ENCODE measurements around the gene TBXA2R.

TBXA2R gene

GRCh38 chr19:3551792-3552095, 54.9 kb downstream of the TBXA2R start:
- no peak for DNase-seq (ENCODE audit: low read depth)

- DNase-seq (ENCODE audit: low read depth) = no peak
Observed at GRCh38 chr19:3550947-3551791, 55.5 kb downstream of the TBXA2R start.

GRCh38 chr19:3549816-3550215, 56.9 kb downstream of the TBXA2R start:
- no peak for DNase-seq (ENCODE audit: low read depth)

- DNase-seq (ENCODE audit: low read depth) = no peak
Observed at GRCh38 chr19:3548606-3549005, 58.1 kb downstream of the TBXA2R start.

GRCh38 chr19:3547767-3548282, 58.9 kb downstream of the TBXA2R start:
- no peak for DNase-seq (ENCODE audit: low read depth)

DNA sequence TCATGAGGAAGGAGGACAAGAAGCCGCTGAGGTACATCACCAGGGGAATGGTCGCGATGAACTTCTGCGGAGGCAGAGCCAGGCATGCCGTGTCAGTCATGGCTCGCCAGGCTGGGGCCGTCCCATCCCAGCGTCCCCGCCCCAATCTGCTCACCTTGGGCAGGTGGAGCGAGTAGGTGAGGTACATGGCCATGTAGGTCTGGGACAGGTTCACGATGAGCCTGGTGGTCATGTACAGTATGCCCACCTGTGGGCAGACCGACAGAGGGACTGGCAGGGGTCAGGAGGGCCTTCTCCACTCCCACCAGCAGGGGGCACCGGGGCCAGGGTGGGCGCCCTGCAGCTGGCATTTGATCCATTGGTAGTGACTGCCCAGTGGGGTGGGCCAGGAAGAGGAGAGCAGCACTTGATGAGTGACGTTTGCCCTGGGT, 59.4 kb downstream of the TBXA2R start:
- peak; percentile 22 for DNase-seq (ENCODE audit: low read depth)

DNA sequence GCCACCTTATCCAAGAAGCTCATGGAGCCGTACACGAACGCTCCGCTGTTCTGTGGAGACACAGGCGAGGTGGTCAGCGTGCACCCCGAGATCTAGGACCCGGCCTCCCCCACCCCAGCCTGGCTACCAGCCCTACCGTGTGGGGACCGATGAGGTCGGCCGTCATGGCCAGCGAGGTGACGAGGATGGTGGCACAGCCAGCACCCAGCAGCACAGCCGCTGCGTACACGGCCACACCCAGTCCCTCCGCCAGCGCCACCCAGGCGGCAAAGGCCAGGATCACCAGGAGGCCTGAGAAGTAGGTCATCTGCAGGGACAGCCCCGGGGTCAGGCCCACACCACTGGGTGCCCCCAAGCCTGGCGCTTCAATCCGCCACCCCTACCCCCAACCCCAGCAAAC, 60.6 kb downstream of the TBXA2R start:
- no peak for DNase-seq (ENCODE audit: low read depth)

DNA sequence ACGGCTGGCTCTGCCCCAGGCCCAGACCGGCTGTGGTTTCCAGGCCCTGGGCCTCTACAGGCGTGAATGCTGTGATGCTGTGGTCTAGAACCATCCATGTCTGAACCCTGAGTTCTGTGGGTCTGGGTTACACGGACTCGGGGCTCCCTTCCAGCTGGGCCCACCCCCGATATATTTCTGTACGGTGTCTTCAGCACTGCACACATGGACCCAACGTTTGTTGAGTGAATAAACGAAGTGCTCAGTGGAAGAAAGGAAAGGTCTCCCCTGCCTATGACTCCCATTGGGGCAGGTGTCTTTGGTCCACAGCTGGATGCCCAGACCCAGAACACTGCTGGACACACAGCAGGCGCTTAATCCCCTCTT, 61.0 kb downstream of the TBXA2R start:
- DNase-seq (ENCODE audit: low read depth) = no peak

DNA sequence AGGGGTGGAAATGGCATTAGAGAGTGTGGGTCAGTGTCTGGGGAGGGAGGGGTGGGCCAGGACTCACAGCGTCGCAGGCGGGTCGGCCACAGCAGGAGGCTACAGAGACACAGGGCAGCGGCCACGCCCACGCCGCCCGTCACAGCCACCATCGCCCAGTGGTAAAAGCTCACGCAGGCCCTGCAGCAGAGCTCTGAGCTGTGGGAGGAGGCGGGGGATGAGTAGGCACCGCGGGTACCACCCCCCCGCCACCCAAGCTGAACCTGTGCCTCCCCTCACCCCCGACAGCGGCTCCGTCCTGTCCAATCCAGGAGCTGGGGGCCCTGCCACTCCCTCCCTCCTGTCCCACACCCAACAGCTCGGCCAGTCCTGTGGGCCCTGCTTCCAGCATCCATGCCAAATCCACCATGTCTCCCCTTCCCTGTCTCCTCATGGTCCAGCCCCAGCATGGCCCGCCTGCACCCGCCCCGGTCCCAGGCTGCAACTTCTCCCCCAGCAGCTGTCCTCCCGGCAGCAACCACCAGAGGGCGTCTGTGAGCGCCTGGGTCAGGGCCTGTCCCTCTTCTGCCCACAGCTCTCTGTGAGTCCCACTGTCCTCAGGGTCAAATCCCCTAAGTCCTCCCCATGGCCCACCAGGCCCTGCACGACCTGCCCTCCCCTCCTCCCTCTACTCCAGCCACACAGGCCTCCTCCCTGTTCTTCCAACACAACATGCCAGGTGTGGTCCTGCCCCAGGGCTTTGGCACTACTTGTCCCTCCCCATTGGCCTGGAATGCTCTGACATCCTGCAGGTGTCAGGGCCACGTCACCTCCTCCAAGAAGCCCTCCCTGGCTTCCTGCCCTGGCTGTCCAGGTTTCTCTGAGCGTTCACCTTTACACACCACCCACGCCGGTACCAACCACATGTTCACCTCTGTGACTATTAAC, 61.7 kb downstream of the TBXA2R start:
- peak; percentile 76 for DNase-seq (ENCODE audit: low read depth)

Measured in stimulated activated CD8-positive, alpha-beta memory T cell treated with anti-CD3 and anti-CD28 coated beads, Interleukin-4, amount 100 ng/mL, for 24 hours (primary cell).